MM.1S (cell line): ENCODE measurements around the gene UGT1A5.

ENCODE experiments used
- DNase-seq: peaks from one replicate; pipeline ENCODE4 v3.0.0-alpha.2; 2015
- H2AFZ ChIP-seq: fragments of 300-600 bp; sonication (generic); 2 replicates; pipeline ENCODE4 v1.6.0; 2016; ENCODE audit warnings: antibody characterized with exemption, low read length
- H3F3A ChIP-seq: fragments of 300-600 bp; sonication (generic); 2 replicates; pipeline ENCODE4 v1.6.1; 2016; ENCODE audit warnings: mild to moderate bottlenecking, antibody characterized with exemption, low read length, moderate library complexity, mixed read lengths; ENCODE audit not compliant: insufficient read depth
- H3K27ac ChIP-seq: fragments of 300-600 bp; sonication (generic); 2 replicates; pipeline ENCODE4 v1.5.1; 2016; ENCODE audit warnings: mild to moderate bottlenecking, low read length
- H3K27me3 ChIP-seq: fragments of 300-600 bp; sonication (generic); replicated peaks from 2 replicates; pipeline ENCODE4 v1.6.0; 2016; ENCODE audit warnings: low read length; ENCODE audit not compliant: insufficient read depth
- H3K36me3 ChIP-seq: fragments of 300-600 bp; sonication (generic); replicated peaks from 2 replicates; pipeline ENCODE4 v1.6.1; 2016; ENCODE audit warnings: mild to moderate bottlenecking, low read length, mixed read lengths; ENCODE audit not compliant: insufficient read depth
- H3K4me1 ChIP-seq: fragments of 300-600 bp; sonication (generic); 2 replicates; pipeline ENCODE4 v1.6.1; 2016; ENCODE audit warnings: low read length, mixed read lengths
- H3K4me2 ChIP-seq: fragments of 300-600 bp; sonication (generic); 2 replicates; pipeline ENCODE4 v1.6.0; 2016; ENCODE audit warnings: low read depth, low read length
- H3K4me3 ChIP-seq: fragments of 300-600 bp; sonication (generic); 2 replicates; pipeline ENCODE4 v1.5.1; 2016; ENCODE audit warnings: low read length, mixed read lengths
- H3K79me2 ChIP-seq: fragments of 300-600 bp; sonication (generic); 2 replicates; pipeline ENCODE4 v1.6.1; 2016; ENCODE audit warnings: mixed run types, low read length, mixed read lengths
- H3K9ac ChIP-seq: fragments of 300-600 bp; sonication (generic); 2 replicates; pipeline ENCODE4 v1.6.1; 2016; ENCODE audit warnings: low read length, mixed read lengths
- H3K9me2 ChIP-seq: fragments of 300-600 bp; sonication (generic); replicated peaks from 2 replicates; pipeline ENCODE4 v1.6.1; 2016; ENCODE audit warnings: mild to moderate bottlenecking, low read length, mixed read lengths; ENCODE audit not compliant: insufficient read depth
- H3K9me3 ChIP-seq: fragments of 300-600 bp; sonication (generic); replicated peaks from 2 replicates; pipeline ENCODE4 v1.6.1; 2016; ENCODE audit warnings: mild to moderate bottlenecking, low read length, mixed read lengths; ENCODE audit not compliant: insufficient read depth
- H4K20me1 ChIP-seq: fragments of 300-600 bp; sonication (generic); 2 replicates; pipeline ENCODE4 v1.6.1; 2016; ENCODE audit warnings: mild to moderate bottlenecking, low read length, moderate library complexity, mixed read lengths; ENCODE audit not compliant: insufficient read depth
- EZH2 ChIP-seq: fragments of 300-600 bp; sonication (generic); optimal IDR thresholded peaks from 2 replicates; pipeline ENCODE3; 2017; ENCODE audit warnings: low read depth, mild to moderate bottlenecking, antibody characterized with exemption, low read length, mixed read lengths
- EZH2phosphoT487 ChIP-seq: fragments of 300-600 bp; sonication (generic); IDR thresholded peaks from 2 replicates; pipeline ENCODE4 v1.6.1; 2018; ENCODE audit warnings: antibody characterized with exemption, low read length
- TF ChIP-seq, protein P1 (sequence below): fragments of 300-600 bp; sonication (generic); IDR thresholded peaks from 2 replicates; pipeline ENCODE4 v1.5.1; 2016; ENCODE audit warnings: antibody characterized with exemption, low read length, mixed read lengths

The UGT1A5 gene

DNA sequence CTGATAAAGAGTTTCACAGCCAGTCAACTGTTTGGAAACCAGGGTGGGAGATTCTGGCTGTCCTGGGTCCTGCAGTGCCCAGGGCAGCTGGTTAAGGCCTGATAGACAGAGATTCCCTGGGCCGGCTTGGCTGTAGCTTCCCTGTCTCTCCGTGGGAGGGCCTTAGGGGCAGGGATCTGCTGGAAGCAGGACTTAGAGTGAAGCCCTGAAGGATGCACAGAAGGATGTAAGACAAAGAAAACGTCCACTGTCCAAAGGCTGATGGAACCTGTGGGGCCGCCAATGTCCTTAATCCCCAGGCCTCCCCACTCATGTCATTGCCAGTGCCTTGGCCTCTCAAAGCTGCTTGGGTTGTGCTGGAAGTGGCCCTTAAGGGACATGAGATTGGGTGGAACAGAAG lies 98.4 kb downstream of the UGT1A5 start:
- no peak overlapping the region for H2AFZ ChIP-seq
- no peak for DNase-seq
- H3K4me1 ChIP-seq: no peaks in the 10 kb centered on the region

GRCh38 chr2:233811732-233812131 lies 99.0 kb downstream of the UGT1A5 start:
- Histone ChIP-seq H2AFZ (no peak overlapping the region), H3K9me3 (no peaks in the 10 kb centered on the region), H3K36me3 (no peaks in the 10 kb centered on the region), H3K9me2 (no peaks in the 10 kb centered on the region), H3K79me2 (no peaks in the 10 kb centered on the region), H3F3A (no peaks in the 10 kb centered on the region), H3K4me2 (no peak overlapping the region), H3K4me1 (no peaks in the 10 kb centered on the region), H3K27ac (no peak overlapping the region), H3K9ac (no peak overlapping the region), H3K4me3 (no peak overlapping the region), H4K20me1 (no peaks in the 10 kb centered on the region), H3K27me3 (no peaks in the 10 kb centered on the region)
- TF ChIP-seq, protein P1, sequence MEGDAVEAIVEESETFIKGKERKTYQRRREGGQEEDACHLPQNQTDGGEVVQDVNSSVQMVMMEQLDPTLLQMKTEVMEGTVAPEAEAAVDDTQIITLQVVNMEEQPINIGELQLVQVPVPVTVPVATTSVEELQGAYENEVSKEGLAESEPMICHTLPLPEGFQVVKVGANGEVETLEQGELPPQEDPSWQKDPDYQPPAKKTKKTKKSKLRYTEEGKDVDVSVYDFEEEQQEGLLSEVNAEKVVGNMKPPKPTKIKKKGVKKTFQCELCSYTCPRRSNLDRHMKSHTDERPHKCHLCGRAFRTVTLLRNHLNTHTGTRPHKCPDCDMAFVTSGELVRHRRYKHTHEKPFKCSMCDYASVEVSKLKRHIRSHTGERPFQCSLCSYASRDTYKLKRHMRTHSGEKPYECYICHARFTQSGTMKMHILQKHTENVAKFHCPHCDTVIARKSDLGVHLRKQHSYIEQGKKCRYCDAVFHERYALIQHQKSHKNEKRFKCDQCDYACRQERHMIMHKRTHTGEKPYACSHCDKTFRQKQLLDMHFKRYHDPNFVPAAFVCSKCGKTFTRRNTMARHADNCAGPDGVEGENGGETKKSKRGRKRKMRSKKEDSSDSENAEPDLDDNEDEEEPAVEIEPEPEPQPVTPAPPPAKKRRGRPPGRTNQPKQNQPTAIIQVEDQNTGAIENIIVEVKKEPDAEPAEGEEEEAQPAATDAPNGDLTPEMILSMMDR: no peak
- TF ChIP-seq EZH2: no peak
- no peak for TF ChIP-seq EZH2phosphoT487
- no peak for DNase-seq

More for the DNA sequence above, 98.4 kb downstream of the UGT1A5 start:
- Histone ChIP-seq H3F3A (no peaks in the 10 kb centered on the region), H3K4me2 (no peak overlapping the region), H3K9me2 (no peaks in the 10 kb centered on the region), H3K79me2 (no peaks in the 10 kb centered on the region), H3K9me3 (no peaks in the 10 kb centered on the region), H3K4me3 (no peak overlapping the region), H3K27me3 (no peaks in the 10 kb centered on the region), H4K20me1 (no peaks in the 10 kb centered on the region), H3K36me3 (no peaks in the 10 kb centered on the region), H3K27ac (no peak overlapping the region), H3K9ac (no peak overlapping the region)
- TF ChIP-seq EZH2 (no peak), EZH2phosphoT487 (no peak)

- Histone ChIP-seq H3K9me2 (no peaks in the 10 kb centered on the region), H3K9ac (no peak overlapping the region), H2AFZ (no peak overlapping the region), H3K27ac (no peak overlapping the region), H4K20me1 (no peaks in the 10 kb centered on the region), H3K4me1 (no peaks in the 10 kb centered on the region), H3K9me3 (no peaks in the 10 kb centered on the region), H3F3A (no peaks in the 10 kb centered on the region), H3K79me2 (no peaks in the 10 kb centered on the region), H3K4me3 (no peak overlapping the region), H3K36me3 (no peaks in the 10 kb centered on the region), H3K27me3 (no peaks in the 10 kb centered on the region), H3K4me2 (no peak overlapping the region)
- TF ChIP-seq, protein P1: no peak
- DNase-seq: no peak
These were observed 100.7 kb downstream of the UGT1A5 start for GRCh38 chr2:233813236-233814055.

- no peaks in the 10 kb centered on the region for H3F3A ChIP-seq
- H3K4me2 ChIP-seq: no peak overlapping the region
- no peaks in the 10 kb centered on the region for H3K79me2 ChIP-seq
- H3K9me3 ChIP-seq: no peaks in the 10 kb centered on the region
- no peak overlapping the region for H3K4me3 ChIP-seq
- no peak overlapping the region for H3K9ac ChIP-seq
- no peaks in the 10 kb centered on the region for H3K36me3 ChIP-seq
- DNase-seq: no peak
- no peaks in the 10 kb centered on the region for H4K20me1 ChIP-seq
- no peaks in the 10 kb centered on the region for H3K9me2 ChIP-seq
- TF ChIP-seq, protein P1: no peak
- TF ChIP-seq EZH2: no peak
- no peak for TF ChIP-seq EZH2phosphoT487
- no peaks in the 10 kb centered on the region for H3K4me1 ChIP-seq
- H3K27ac ChIP-seq: no peak overlapping the region
- H3K27me3 ChIP-seq: no peaks in the 10 kb centered on the region
- no peak overlapping the region for H2AFZ ChIP-seq
These were observed 101.5 kb downstream of the UGT1A5 start for GRCh38 chr2:233814056-233814835.
